ENCODE results near the gene FMNL3.

The FMNL3 gene

GRCh38 chr12:49673446-49674317 is 33.5 kb downstream of the FMNL3 start:
- Mint-ChIP-seq H3K36me3 (peaks cover 7% of the 10 kb centered on the region), H3K4me3 (peak overlapping the region; percentile 10), H3K4me1 (peaks cover 82% of the 10 kb centered on the region), H3K27ac (peak overlapping the region; percentile 96), H3K9me3 (no peaks in the 10 kb centered on the region)
- peak; percentile 59 for ATAC-seq
- no peak for DNase-seq (ENCODE audit: low spot score in 2 of 2)

GRCh38 chr12:49672301-49673217 is 34.6 kb downstream of the FMNL3 start:
- H3K27ac Mint-ChIP-seq: peak overlapping the region; percentile 96

GRCh38 chr12:49671031-49671765 is 36.0 kb downstream of the FMNL3 start:
- ATAC-seq: peak; percentile 86
- Mint-ChIP-seq H3K4me1 (peaks cover 92% of the 10 kb centered on the region), H3K27ac (peak overlapping the region; percentile 96), H3K4me3 (peak overlapping the region; percentile 67), H3K36me3 (peaks cover 10% of the 10 kb centered on the region), H3K9me3 (no peaks in the 10 kb centered on the region)
- peak; percentile 34 to 70 for DNase-seq (ENCODE audit: low spot score in 2 of 2)

More at GRCh38 chr12:49672301-49673217, 34.6 kb downstream of the FMNL3 start:
- Mint-ChIP-seq H3K36me3 (peaks cover 7% of the 10 kb centered on the region), H3K4me3 (peak overlapping the region; percentile 67), H3K9me3 (no peaks in the 10 kb centered on the region), H3K4me1 (peaks cover 93% of the 10 kb centered on the region)
- DNase-seq (ENCODE audit: low spot score in 2 of 2): no peak
- ATAC-seq: no peak

GRCh38 chr12:49669796-49670195 is 37.4 kb downstream of the FMNL3 start:
- no peak overlapping the region for H3K4me3 Mint-ChIP-seq

GRCh38 chr12:49667325-49668090 is 39.7 kb downstream of the FMNL3 start:
- Mint-ChIP-seq H3K27ac (peak overlapping the region; percentile 56), H3K4me3 (no peak overlapping the region), H3K36me3 (peaks cover 15% of the 10 kb centered on the region), H3K4me1 (peaks cover 92% of the 10 kb centered on the region), H3K9me3 (no peaks in the 10 kb centered on the region)
- DNase-seq (ENCODE audit: low spot score in 2 of 2) (no peak), ATAC-seq (peak; percentile 72)

More at GRCh38 chr12:49669796-49670195, 37.4 kb downstream of the FMNL3 start:
- H3K9me3 Mint-ChIP-seq: no peaks in the 10 kb centered on the region
- H3K36me3 Mint-ChIP-seq: peaks cover 15% of the 10 kb centered on the region
- peaks cover 92% of the 10 kb centered on the region for H3K4me1 Mint-ChIP-seq
- DNase-seq (ENCODE audit: low spot score in 2 of 2) (no peak), ATAC-seq (no peak)
- H3K27ac Mint-ChIP-seq: peak overlapping the region; percentile 96

- Mint-ChIP-seq H3K9me3 (no peaks in the 10 kb centered on the region), H3K4me3 (no peak overlapping the region), H3K36me3 (peaks cover 27% of the 10 kb centered on the region), H3K4me1 (peaks cover 92% of the 10 kb centered on the region), H3K27ac (peak overlapping the region; percentile 32)
- ATAC-seq (no peak), DNase-seq (ENCODE audit: low spot score in 2 of 2) (no peak)
Measured at GRCh38 chr12:49666176-49666575, 41.0 kb downstream of the FMNL3 start.

GRCh38 chr12:49665384-49665783 is 41.8 kb downstream of the FMNL3 start:
- peak overlapping the region; percentile 97 for H3K27ac Mint-ChIP-seq
- H3K9me3 Mint-ChIP-seq: no peaks in the 10 kb centered on the region
- DNase-seq (ENCODE audit: low spot score in 2 of 2) (no peak), ATAC-seq (no peak)
- H3K4me1 Mint-ChIP-seq: peaks cover 92% of the 10 kb centered on the region
- H3K36me3 Mint-ChIP-seq: peaks cover 30% of the 10 kb centered on the region
- peak overlapping the region; percentile 1 for H3K4me3 Mint-ChIP-seq

GRCh38 chr12:49664591-49665239 is 42.5 kb downstream of the FMNL3 start:
- H3K4me1 Mint-ChIP-seq: peaks cover 85% of the 10 kb centered on the region
- H3K36me3 Mint-ChIP-seq: peaks cover 32% of the 10 kb centered on the region
- ATAC-seq (peak; percentile 19), DNase-seq (ENCODE audit: low spot score in 2 of 2) (no peak)
- H3K9me3 Mint-ChIP-seq: no peaks in the 10 kb centered on the region
- H3K4me3 Mint-ChIP-seq: peak overlapping the region; percentile 1
- H3K27ac Mint-ChIP-seq: peak overlapping the region; percentile 97

- peaks cover 37% of the 10 kb centered on the region for H3K36me3 Mint-ChIP-seq
- ATAC-seq (no peak), DNase-seq (ENCODE audit: low spot score in 2 of 2) (no peak)
- H3K4me1 Mint-ChIP-seq: peaks cover 80% of the 10 kb centered on the region
- no peaks in the 10 kb centered on the region for H3K9me3 Mint-ChIP-seq
- H3K4me3 Mint-ChIP-seq: peak overlapping the region; percentile 67
- peak overlapping the region; percentile 97 for H3K27ac Mint-ChIP-seq
Measured at GRCh38 chr12:49664167-49664566, 43.0 kb downstream of the FMNL3 start.

GRCh38 chr12:49662998-49663843 is 44.0 kb downstream of the FMNL3 start:
- peak; percentile 38 to 75 for DNase-seq (ENCODE audit: low spot score in 2 of 2)
- Mint-ChIP-seq H3K4me1 (peaks cover 75% of the 10 kb centered on the region), H3K9me3 (no peaks in the 10 kb centered on the region), H3K4me3 (peak overlapping the region; percentile 67), H3K27ac (peak overlapping the region; percentile 97), H3K36me3 (peaks cover 47% of the 10 kb centered on the region)
- ATAC-seq: peak; percentile 92

- no peak for DNase-seq (ENCODE audit: low spot score in 2 of 2)
- Mint-ChIP-seq H3K36me3 (peaks cover 56% of the 10 kb centered on the region), H3K9me3 (no peaks in the 10 kb centered on the region), H3K4me3 (peak overlapping the region; percentile 67), H3K4me1 (peaks cover 70% of the 10 kb centered on the region), H3K27ac (peak overlapping the region; percentile 97)
- ATAC-seq: no peak
Measured at GRCh38 chr12:49661746-49662145, 45.5 kb downstream of the FMNL3 start.

GRCh38 chr12:49661191-49661590 is 46.0 kb downstream of the FMNL3 start:
- ATAC-seq: peak; percentile 71
- H3K27ac Mint-ChIP-seq: peak overlapping the region; percentile 97

GRCh38 chr12:49659753-49660152 is 47.5 kb downstream of the FMNL3 start:
- peaks cover 58% of the 10 kb centered on the region for H3K36me3 Mint-ChIP-seq
- no peak for ATAC-seq
- DNase-seq (ENCODE audit: low spot score in 2 of 2): no peak
- no peak overlapping the region for H3K4me3 Mint-ChIP-seq
- H3K4me1 Mint-ChIP-seq: peaks cover 61% of the 10 kb centered on the region
- H3K9me3 Mint-ChIP-seq: no peaks in the 10 kb centered on the region
- H3K27ac Mint-ChIP-seq: no peak overlapping the region

More at GRCh38 chr12:49661191-49661590, 46.0 kb downstream of the FMNL3 start:
- no peak for DNase-seq (ENCODE audit: low spot score in 2 of 2)
- Mint-ChIP-seq H3K9me3 (no peaks in the 10 kb centered on the region), H3K4me1 (peaks cover 74% of the 10 kb centered on the region), H3K4me3 (peak overlapping the region; percentile 67), H3K36me3 (peaks cover 58% of the 10 kb centered on the region)
